ENCODE results near the gene CLDN11. TPM values are rescaled to one million over a fixed set of nuclear protein-coding genes. Genes with fewer than 3 reads are reported as not detected.
A peak's percentile ranks its signal among the peaks of the same experiment; 100 is the strongest.

The CLDN11 gene
- total RNA-seq, 1 donor from 2014 or later = 1.7 TPM

GRCh38 chr3:170421111-170421641 lies 2.5 kb downstream of the CLDN11 start:
- Mint-ChIP-seq H3K36me3 (ENCODE audit: insufficient read depth) (no peaks in the 10 kb centered on the region), H3K4me3 (ENCODE audit: low read depth) (no peak overlapping the region), H3K27ac (no peak overlapping the region), H3K9me3 (ENCODE audit: low read depth) (no peaks in the 10 kb centered on the region), H3K27me3 (peaks cover 36% of the 10 kb centered on the region), H3K4me1 (ENCODE audit: low read depth) (peaks cover 19% of the 10 kb centered on the region)
- TF ChIP-seq CTCF (IDR thresholded peaks at IDR 0.05; ENCODE audit: unreplicated experiment) = no peak
- DNase-seq (ENCODE audit: low spot score, unreplicated experiment) = no peak

GRCh38 chr3:170421758-170422157 lies 3.1 kb downstream of the CLDN11 start:
- H3K4me3 Mint-ChIP-seq (ENCODE audit: low read depth) = no peak overlapping the region
- no peak overlapping the region for H3K27ac Mint-ChIP-seq
- no peaks in the 10 kb centered on the region for H3K36me3 Mint-ChIP-seq (ENCODE audit: insufficient read depth)
- TF ChIP-seq CTCF (IDR thresholded peaks at IDR 0.05; ENCODE audit: unreplicated experiment) = no peak
- H3K4me1 Mint-ChIP-seq (ENCODE audit: low read depth) = peaks cover 22% of the 10 kb centered on the region
- no peak for DNase-seq (ENCODE audit: low spot score, unreplicated experiment)
- H3K9me3 Mint-ChIP-seq (ENCODE audit: low read depth) = no peaks in the 10 kb centered on the region
- peaks cover 31% of the 10 kb centered on the region for H3K27me3 Mint-ChIP-seq

GRCh38 chr3:170423001-170423615 lies 4.4 kb downstream of the CLDN11 start:
- Mint-ChIP-seq H3K27me3 (peaks cover 20% of the 10 kb centered on the region), H3K4me1 (ENCODE audit: low read depth) (peaks cover 23% of the 10 kb centered on the region), H3K9me3 (ENCODE audit: low read depth) (no peaks in the 10 kb centered on the region), H3K27ac (no peak overlapping the region), H3K4me3 (ENCODE audit: low read depth) (no peak overlapping the region), H3K36me3 (ENCODE audit: insufficient read depth) (peaks cover under 1% of the 10 kb centered on the region)
- DNase-seq (ENCODE audit: low spot score, unreplicated experiment) = no peak
- no peak for TF ChIP-seq CTCF (IDR thresholded peaks at IDR 0.05; ENCODE audit: unreplicated experiment)

GRCh38 chr3:170424879-170425278 lies 6.2 kb downstream of the CLDN11 start:
- DNase-seq (ENCODE audit: low spot score, unreplicated experiment) = no peak
- no peak for TF ChIP-seq CTCF (IDR thresholded peaks at IDR 0.05; ENCODE audit: unreplicated experiment)
- Mint-ChIP-seq H3K27me3 (peaks cover 12% of the 10 kb centered on the region), H3K9me3 (ENCODE audit: low read depth) (no peaks in the 10 kb centered on the region), H3K36me3 (ENCODE audit: insufficient read depth) (peaks cover 1% of the 10 kb centered on the region), H3K27ac (no peak overlapping the region), H3K4me3 (ENCODE audit: low read depth) (no peak overlapping the region), H3K4me1 (ENCODE audit: low read depth) (peaks cover 27% of the 10 kb centered on the region)

GRCh38 chr3:170425491-170426239 lies 7.0 kb downstream of the CLDN11 start:
- peak overlapping the region; percentile 59 for H3K4me3 Mint-ChIP-seq (ENCODE audit: low read depth)
- H3K4me1 Mint-ChIP-seq (ENCODE audit: low read depth) = peaks cover 24% of the 10 kb centered on the region
- TF ChIP-seq CTCF (IDR thresholded peaks at IDR 0.05; ENCODE audit: unreplicated experiment) = no peak
- peaks cover 6% of the 10 kb centered on the region for H3K27me3 Mint-ChIP-seq
- DNase-seq (ENCODE audit: low spot score, unreplicated experiment) = peak; percentile 17
- H3K36me3 Mint-ChIP-seq (ENCODE audit: insufficient read depth) = peaks cover 1% of the 10 kb centered on the region
- H3K9me3 Mint-ChIP-seq (ENCODE audit: low read depth) = no peaks in the 10 kb centered on the region
- H3K27ac Mint-ChIP-seq = peak overlapping the region; percentile 95
